Measurements from ENCODE around the gene GDPD5.

DNA sequence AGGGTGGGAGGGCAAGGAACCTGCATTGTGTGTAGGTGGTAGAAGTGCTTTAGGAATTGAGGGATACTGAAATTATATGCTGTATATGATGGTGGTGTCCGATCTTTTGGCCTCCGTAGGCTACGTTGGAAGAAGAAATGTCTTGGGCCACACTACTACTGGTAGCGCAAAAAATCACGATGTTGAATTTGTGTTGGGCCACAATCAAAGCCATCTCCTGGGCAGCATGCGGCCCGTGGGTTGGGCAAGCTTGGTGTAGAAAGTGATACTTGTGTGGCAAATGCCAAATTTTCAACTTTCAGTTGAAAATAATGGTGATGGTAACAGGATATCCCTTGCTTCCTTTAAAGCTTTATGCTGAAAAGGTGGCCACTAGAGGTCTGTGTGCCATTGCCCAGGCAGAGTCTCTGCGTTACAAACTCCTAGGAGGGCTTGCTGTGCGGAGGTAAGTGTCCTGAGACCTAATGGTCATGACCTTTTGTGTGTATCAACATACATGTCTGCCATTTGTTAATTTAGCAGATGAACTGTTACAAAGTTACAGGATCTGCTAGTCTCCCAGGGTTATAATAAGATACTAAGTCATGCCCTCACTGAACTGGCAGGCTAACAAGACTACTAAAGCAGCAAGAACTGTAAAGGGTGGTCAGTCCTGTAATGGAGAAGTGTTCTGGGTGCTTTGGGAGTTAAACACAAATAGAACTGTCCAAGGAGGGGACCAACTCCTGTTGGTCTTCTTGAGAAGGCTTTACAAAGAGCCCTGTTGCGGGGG lies 123.6 kb downstream of the GDPD5 start:
- no peak for TF ChIP-seq POLR2A (IDR thresholded peaks at IDR 0.05)
- TF ChIP-seq, protein P1, sequence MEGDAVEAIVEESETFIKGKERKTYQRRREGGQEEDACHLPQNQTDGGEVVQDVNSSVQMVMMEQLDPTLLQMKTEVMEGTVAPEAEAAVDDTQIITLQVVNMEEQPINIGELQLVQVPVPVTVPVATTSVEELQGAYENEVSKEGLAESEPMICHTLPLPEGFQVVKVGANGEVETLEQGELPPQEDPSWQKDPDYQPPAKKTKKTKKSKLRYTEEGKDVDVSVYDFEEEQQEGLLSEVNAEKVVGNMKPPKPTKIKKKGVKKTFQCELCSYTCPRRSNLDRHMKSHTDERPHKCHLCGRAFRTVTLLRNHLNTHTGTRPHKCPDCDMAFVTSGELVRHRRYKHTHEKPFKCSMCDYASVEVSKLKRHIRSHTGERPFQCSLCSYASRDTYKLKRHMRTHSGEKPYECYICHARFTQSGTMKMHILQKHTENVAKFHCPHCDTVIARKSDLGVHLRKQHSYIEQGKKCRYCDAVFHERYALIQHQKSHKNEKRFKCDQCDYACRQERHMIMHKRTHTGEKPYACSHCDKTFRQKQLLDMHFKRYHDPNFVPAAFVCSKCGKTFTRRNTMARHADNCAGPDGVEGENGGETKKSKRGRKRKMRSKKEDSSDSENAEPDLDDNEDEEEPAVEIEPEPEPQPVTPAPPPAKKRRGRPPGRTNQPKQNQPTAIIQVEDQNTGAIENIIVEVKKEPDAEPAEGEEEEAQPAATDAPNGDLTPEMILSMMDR (IDR thresholded peaks at IDR 0.05), result no peak

Data from adrenal gland (tissue), 5 donors.